KMS-11 (cell line): ENCODE results near the gene CD247.

ENCODE experiments used
- H2AFZ ChIP-seq: fragments of 200-600 bp; sonication (generic); 2 replicates; pipeline ENCODE4 v1.6.1; 2016; ENCODE audit warnings: antibody characterized with exemption, mixed run types, low read depth
- H3K27ac ChIP-seq: fragments of 200-600 bp; sonication (generic); 2 replicates; pipeline ENCODE4 v1.6.1; 2016; ENCODE audit warnings: mild to moderate bottlenecking, mixed run types
- H3K27me3 ChIP-seq: fragments of 200-600 bp; sonication (generic); 2 replicates; pipeline ENCODE4 v1.6.1; 2017; ENCODE audit warnings: mild to moderate bottlenecking, low read depth, mixed run types, moderate library complexity; ENCODE audit not compliant: insufficient read depth
- H3K36me3 ChIP-seq: fragments of 200-600 bp; sonication (generic); 2 replicates; pipeline ENCODE4 v1.6.1; 2017; ENCODE audit warnings: mild to moderate bottlenecking, mixed run types; ENCODE audit not compliant: insufficient read depth
- H3K4me1 ChIP-seq: fragments of 200-600 bp; sonication (generic); 2 replicates; pipeline ENCODE4 v1.6.1; 2016; ENCODE audit warnings: mild to moderate bottlenecking, low read depth, mixed run types; ENCODE audit not compliant: poor library complexity, severe bottlenecking
- H3K4me2 ChIP-seq: fragments of 200-600 bp; sonication (generic); 2 replicates; pipeline ENCODE4 v1.7.0; 2016; ENCODE audit warnings: mild to moderate bottlenecking, mixed run types
- H3K4me3 ChIP-seq: fragments of 200-600 bp; sonication (generic); IDR thresholded peaks from 2 replicates; pipeline ENCODE4 v1.6.1; 2017; ENCODE audit warnings: low read depth, low read length, mixed read lengths; ENCODE audit not compliant: insufficient read depth
- H3K79me2 ChIP-seq: fragments of 200-600 bp; sonication (generic); 2 replicates; pipeline ENCODE4 v1.6.1; 2016; ENCODE audit warnings: low read depth, mixed run types; ENCODE audit not compliant: insufficient read depth
- H3K9ac ChIP-seq: fragments of 200-600 bp; sonication (generic); 2 replicates; pipeline ENCODE4 v1.6.1; 2016; ENCODE audit warnings: mild to moderate bottlenecking, mixed run types
- H4K20me1 ChIP-seq: fragments of 200-600 bp; sonication (generic); 2 replicates; pipeline ENCODE4 v1.6.1; 2016; ENCODE audit warnings: mild to moderate bottlenecking, mixed run types; ENCODE audit not compliant: insufficient read depth
- CTCF ChIP-seq: fragments of 200-600 bp; sonication (generic); conservative IDR thresholded peaks from 2 replicates; pipeline ENCODE4 v1.6.1; 2017; ENCODE audit warnings: low read depth, mild to moderate bottlenecking, antibody characterized with exemption, low read length, moderate library complexity, mixed read lengths

CD247 gene

GRCh38 chr1:167500283-167500860, 18.0 kb downstream of the CD247 start:
- no peaks in the 10 kb centered on the region for H3K27me3 ChIP-seq
- H3K27ac ChIP-seq: peak overlapping the region; percentile 60
- peak overlapping the region; percentile 24 for H3K4me3 ChIP-seq
- H3K9ac ChIP-seq: peak overlapping the region; percentile 20; the same call in 1 of the 2 replicates
- H3K36me3 ChIP-seq: no peaks in the 10 kb centered on the region
- H3K79me2 ChIP-seq: no peaks in the 10 kb centered on the region
- H3K4me2 ChIP-seq: peak overlapping the region; percentile 72
- no peaks in the 10 kb centered on the region for H4K20me1 ChIP-seq
- peaks cover 55% of the 10 kb centered on the region for H3K4me1 ChIP-seq
- no peak for TF ChIP-seq CTCF
- H2AFZ ChIP-seq: peak overlapping the region; percentile 85

GRCh38 chr1:167499664-167500101, 18.6 kb downstream of the CD247 start:
- Histone ChIP-seq H3K9ac (no peak overlapping the region), H3K27me3 (no peaks in the 10 kb centered on the region), H3K36me3 (no peaks in the 10 kb centered on the region), H3K4me1 (peaks cover 60% of the 10 kb centered on the region), H3K79me2 (no peaks in the 10 kb centered on the region), H4K20me1 (no peaks in the 10 kb centered on the region), H2AFZ (peak overlapping the region; percentile 85; the same call in 1 of the 2 replicates), H3K27ac (peak overlapping the region; percentile 60), H3K4me2 (peak overlapping the region; percentile 72), H3K4me3 (peak overlapping the region; percentile 39)
- no peak for TF ChIP-seq CTCF

- peak overlapping the region; percentile 60 for H3K27ac ChIP-seq
- no peaks in the 10 kb centered on the region for H3K27me3 ChIP-seq
- peaks cover 66% of the 10 kb centered on the region for H3K4me1 ChIP-seq
- TF ChIP-seq CTCF: no peak
- H3K36me3 ChIP-seq: no peaks in the 10 kb centered on the region
- H3K9ac ChIP-seq: no peak overlapping the region; the same call in 1 of the 2 replicates
- H2AFZ ChIP-seq: peak overlapping the region; percentile 85; the same call in 1 of the 2 replicates
- H3K4me3 ChIP-seq: peak overlapping the region; percentile 39
- no peaks in the 10 kb centered on the region for H4K20me1 ChIP-seq
- H3K79me2 ChIP-seq: no peaks in the 10 kb centered on the region
- peak overlapping the region; percentile 72 for H3K4me2 ChIP-seq
These were observed 19.2 kb downstream of the CD247 start for GRCh38 chr1:167499106-167499505.

- H3K36me3 ChIP-seq: no peaks in the 10 kb centered on the region
- peaks cover 84% of the 10 kb centered on the region for H3K4me1 ChIP-seq
- H3K27me3 ChIP-seq: no peaks in the 10 kb centered on the region
- no peak overlapping the region for H3K9ac ChIP-seq
- H3K4me3 ChIP-seq: no peak overlapping the region
- H3K4me2 ChIP-seq: no peak overlapping the region
- no peaks in the 10 kb centered on the region for H4K20me1 ChIP-seq
- H2AFZ ChIP-seq: no peak overlapping the region
- TF ChIP-seq CTCF: no peak
- no peak overlapping the region for H3K27ac ChIP-seq
- H3K79me2 ChIP-seq: no peaks in the 10 kb centered on the region
These were observed 21.3 kb downstream of the CD247 start for GRCh38 chr1:167496797-167497619.
